GM19193 (cell line): Measurements from ENCODE around the gene ITGA8.

Source experiments
- POLR2A ChIP-seq: IDR thresholded peaks from 4 replicates; pipeline ENCODE4 v1.6.1; 2011; ENCODE audit not compliant: insufficient read depth, insufficient read length; ENCODE audit errors: extremely low read depth

ITGA8 gene

GRCh38 chr10:15571575-15571974 is 148.1 kb downstream of the ITGA8 start:
- no peak for TF ChIP-seq POLR2A

- TF ChIP-seq POLR2A: no peak
Measured at GRCh38 chr10:15570738-15571339, 148.9 kb downstream of the ITGA8 start.

GRCh38 chr10:15567952-15568351 is 151.8 kb downstream of the ITGA8 start:
- no peak for TF ChIP-seq POLR2A

GRCh38 chr10:15563246-15563645 is 156.5 kb downstream of the ITGA8 start:
- no peak for TF ChIP-seq POLR2A

- TF ChIP-seq POLR2A: no peak
Measured at GRCh38 chr10:15562578-15562977, 157.1 kb downstream of the ITGA8 start.

GRCh38 chr10:15562116-15562515 is 157.6 kb downstream of the ITGA8 start:
- no peak for TF ChIP-seq POLR2A

- no peak for TF ChIP-seq POLR2A
Measured at GRCh38 chr10:15558136-15558535, 161.6 kb downstream of the ITGA8 start.

GRCh38 chr10:15550950-15551349 is 168.8 kb downstream of the ITGA8 start:
- TF ChIP-seq POLR2A: no peak

- TF ChIP-seq POLR2A: no peak
Measured at GRCh38 chr10:15548331-15548730, 171.4 kb downstream of the ITGA8 start.

- no peak for TF ChIP-seq POLR2A
Measured at GRCh38 chr10:15546606-15547005, 173.1 kb downstream of the ITGA8 start.

GRCh38 chr10:15545884-15546283 is 173.8 kb downstream of the ITGA8 start:
- TF ChIP-seq POLR2A: no peak

- no peak for TF ChIP-seq POLR2A
Measured at GRCh38 chr10:15545266-15545665, 174.5 kb downstream of the ITGA8 start.

- no peak for TF ChIP-seq POLR2A
Measured at GRCh38 chr10:15543994-15544393, 175.7 kb downstream of the ITGA8 start.

GRCh38 chr10:15542817-15543216 is 176.9 kb downstream of the ITGA8 start:
- TF ChIP-seq POLR2A: no peak

- TF ChIP-seq POLR2A: no peak
Measured at GRCh38 chr10:15541376-15541775, 178.3 kb downstream of the ITGA8 start.

GRCh38 chr10:15540727-15541126 is 179.0 kb downstream of the ITGA8 start:
- TF ChIP-seq POLR2A: no peak

GRCh38 chr10:15539262-15539661 is 180.5 kb downstream of the ITGA8 start:
- no peak for TF ChIP-seq POLR2A

GRCh38 chr10:15531927-15532722 is 187.6 kb downstream of the ITGA8 start:
- no peak for TF ChIP-seq POLR2A

- no peak for TF ChIP-seq POLR2A
Measured at GRCh38 chr10:15528859-15529239, 190.9 kb downstream of the ITGA8 start.
